ENCODE results near the gene PHLPP1. TPM values are rescaled to one million over a fixed set of nuclear protein-coding genes. Genes with fewer than 3 reads are reported as not detected.

The PHLPP1 gene
- total RNA-seq, 2 experiments from 2014 or later = 6.8 to 7.1 TPM

GRCh38 chr18:62720048-62720447 is 4.7 kb downstream of the PHLPP1 start:
- no peaks in the 10 kb centered on the region for H3K36me3 ChIP-seq (ENCODE audit: insufficient read depth, low read length)
- peaks cover 9% of the 10 kb centered on the region for H3K4me1 ChIP-seq (ENCODE audit: insufficient read depth, low read length)
- intact Hi-C loops (cut with DNase I, micrococcal nuclease) = no loop called here
- ChIA-PET CTCF (no interaction called here), POLR2A (interaction anchor here (0.6 kb wide), 1 partner anchor 158 kb away, joined by 3 read pairs; no protein-coding TSS in a partner anchor)
- peaks cover 22% of the 10 kb centered on the region for H3K4me1 Mint-ChIP-seq (ENCODE audit: low read depth)
- H3K27me3 ChIP-seq (ENCODE audit: control insufficient read depth in 1 of 2, insufficient read depth in 2 of 2, low read length in 2 of 2) = no peaks in the 10 kb centered on the region
- H3K36me3 Mint-ChIP-seq (ENCODE audit: low read depth) = peaks cover 2% of the 10 kb centered on the region
- no peaks in the 10 kb centered on the region for H3K27me3 Mint-ChIP-seq
- H3K4me3 ChIP-seq (ENCODE audit: low read length) = no peak overlapping the region
- no peak overlapping the region for H3K27ac Mint-ChIP-seq
- H3K27ac ChIP-seq (ENCODE audit: low read depth in 1 of 2, low read length in 2 of 2) = no peak overlapping the region
- H3K9me3 ChIP-seq (ENCODE audit: control insufficient read depth in 1 of 2, insufficient read depth in 1 of 2, low read length in 2 of 2) = no peaks in the 10 kb centered on the region
- no peak for ATAC-seq (ENCODE audit: poor library complexity)
- no peaks in the 10 kb centered on the region for H3K9me3 Mint-ChIP-seq
- no peak for DNase-seq
- no peak overlapping the region for H3K4me3 Mint-ChIP-seq
- TF ChIP-seq CTCF (IDR thresholded peaks at IDR 0.05) = no peak

DNA sequence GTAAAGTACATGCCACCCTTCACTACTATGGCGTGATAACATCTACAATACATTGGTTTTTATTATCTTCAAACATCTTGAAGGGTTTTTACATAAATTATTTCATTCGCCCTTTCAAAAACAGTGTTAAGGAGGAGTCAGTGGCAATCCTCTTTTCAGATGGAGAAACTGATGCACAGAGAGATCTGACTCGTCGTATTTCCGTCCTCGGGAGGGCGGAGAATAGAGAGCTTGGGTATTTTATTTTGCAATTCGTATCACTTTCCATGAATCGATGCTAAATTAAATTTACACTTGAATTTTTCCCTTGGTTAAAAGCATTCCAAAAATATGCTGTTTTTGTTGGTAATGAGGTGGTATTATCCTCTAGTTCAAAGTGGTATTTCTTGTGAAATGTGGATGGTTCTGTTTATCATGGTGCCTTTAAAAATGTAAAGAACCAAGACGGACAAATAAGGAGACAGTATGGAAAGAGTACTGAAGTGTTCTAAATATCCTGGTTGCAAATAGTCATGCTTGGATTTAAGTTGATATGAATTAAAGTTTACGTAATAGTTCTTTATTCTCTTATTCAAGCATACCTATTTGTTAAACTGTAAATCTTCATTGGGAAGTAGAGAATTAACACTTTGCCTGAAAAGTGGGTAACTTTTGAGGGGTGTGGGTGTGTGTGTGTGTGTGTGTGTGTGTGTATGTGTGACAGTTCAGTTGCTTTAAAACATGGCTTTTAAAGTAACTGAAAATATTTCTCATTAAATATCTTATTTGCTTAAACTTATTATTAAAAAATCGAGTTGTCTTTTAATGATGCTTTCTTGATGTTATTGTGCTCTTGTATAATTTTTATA is 5.6 kb downstream of the PHLPP1 start:
- DNase-seq = no peak
- CTCF ChIA-PET = no interaction called here
- no peak for ATAC-seq (ENCODE audit: poor library complexity)
- Mint-ChIP-seq H3K36me3 (ENCODE audit: low read depth) (no peaks in the 10 kb centered on the region), H3K4me3 (no peak overlapping the region), H3K4me1 (ENCODE audit: low read depth) (peaks cover 22% of the 10 kb centered on the region), H3K27me3 (no peaks in the 10 kb centered on the region), H3K9me3 (no peaks in the 10 kb centered on the region), H3K27ac (no peak overlapping the region)
- POLR2A ChIA-PET = no interaction called here
- Histone ChIP-seq H3K4me3 (ENCODE audit: low read length) (no peak overlapping the region), H3K9me3 (ENCODE audit: control insufficient read depth in 1 of 2, insufficient read depth in 1 of 2, low read length in 2 of 2) (no peaks in the 10 kb centered on the region), H3K4me1 (ENCODE audit: insufficient read depth, low read length) (peaks cover 9% of the 10 kb centered on the region), H3K36me3 (ENCODE audit: insufficient read depth, low read length) (no peaks in the 10 kb centered on the region), H3K27ac (ENCODE audit: low read depth in 1 of 2, low read length in 2 of 2) (no peak overlapping the region), H3K27me3 (ENCODE audit: control insufficient read depth in 1 of 2, insufficient read depth in 2 of 2, low read length in 2 of 2) (no peaks in the 10 kb centered on the region)
- intact Hi-C loops (cut with DNase I, micrococcal nuclease) = no loop called here
- TF ChIP-seq CTCF (IDR thresholded peaks at IDR 0.05) = no peak

GRCh38 chr18:62721839-62722795 is 6.8 kb downstream of the PHLPP1 start:
- Histone ChIP-seq H3K4me1 (ENCODE audit: insufficient read depth, low read length) (peaks cover 8% of the 10 kb centered on the region), H3K4me3 (ENCODE audit: low read length) (no peak overlapping the region), H3K36me3 (ENCODE audit: insufficient read depth, low read length) (no peaks in the 10 kb centered on the region), H3K9me3 (ENCODE audit: control insufficient read depth in 1 of 2, insufficient read depth in 1 of 2, low read length in 2 of 2) (no peaks in the 10 kb centered on the region), H3K27me3 (ENCODE audit: control insufficient read depth in 1 of 2, insufficient read depth in 2 of 2, low read length in 2 of 2) (no peaks in the 10 kb centered on the region), H3K27ac (ENCODE audit: low read depth in 1 of 2, low read length in 2 of 2) (no peak overlapping the region)
- intact Hi-C loops (cut with DNase I, micrococcal nuclease) = no loop called here
- TF ChIP-seq CTCF (IDR thresholded peaks at IDR 0.05) = no peak
- Mint-ChIP-seq H3K36me3 (ENCODE audit: low read depth) (no peaks in the 10 kb centered on the region), H3K9me3 (no peaks in the 10 kb centered on the region), H3K27ac (no peak overlapping the region), H3K4me1 (ENCODE audit: low read depth) (peaks cover 21% of the 10 kb centered on the region), H3K4me3 (no peak overlapping the region), H3K27me3 (no peaks in the 10 kb centered on the region)
- ChIA-PET POLR2A (no interaction called here), CTCF (no interaction called here)
- no peak for DNase-seq
- no peak for ATAC-seq (ENCODE audit: poor library complexity)
